ENCODE data around the gene SERPIND1. TPM values are rescaled to one million over a fixed set of nuclear protein-coding genes. Genes with fewer than 3 reads are reported as not detected.

The SERPIND1 gene
- total and polyA plus RNA-seq, 2 of the 8 experiments (the other 6 are each of a cell fraction or from before 2014, with no cell fraction given) = not detected

DNA sequence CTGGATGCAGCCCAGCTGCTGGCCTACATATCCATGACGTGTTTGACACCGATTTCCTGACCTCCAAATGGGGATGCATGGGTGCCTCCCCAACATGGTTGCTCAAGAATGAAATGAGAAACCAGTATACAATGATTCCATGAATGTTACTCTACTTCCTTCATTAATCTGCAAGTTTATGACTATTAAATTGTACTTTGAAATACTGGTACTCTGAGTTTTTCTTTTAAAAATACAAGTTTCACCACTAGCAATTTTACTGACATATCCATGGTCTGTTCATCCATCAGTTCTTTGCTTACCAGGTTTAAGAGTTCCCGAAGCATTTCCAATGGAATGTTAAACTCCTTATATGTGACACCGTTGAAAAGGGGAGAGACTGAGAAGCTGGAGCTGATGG, 39.1 kb downstream of the SERPIND1 start:
- POLR2A ChIA-PET (ENCODE audit: partially characterized antibody) = interaction anchor here (1.0 kb wide), 1 partner anchor 32 kb away, joined by 3 read pairs; no protein-coding TSS in a partner anchor
- Histone ChIP-seq H3K4me3 (ENCODE audit: extremely low read depth in 1 of 4, insufficient read depth in 2 of 4, low read depth in 3 of 4, low read length in 4 of 4) (no peak overlapping the region), H3K9ac (replicated peaks in 1 of 4; ENCODE audit: extremely low read depth in 1 of 4, low read depth in 3 of 4, low read length in 3 of 4) (no peak overlapping the region), H2BK20ac (ENCODE audit: low read length) (no peak overlapping the region), H2AFZ (ENCODE audit: low read length) (no peak overlapping the region), H3K23me2 (ENCODE audit: low read depth, low read length) (no peaks in the 10 kb centered on the region), H2BK12ac (ENCODE audit: low read depth, low read length) (no peak overlapping the region), H4K91ac (replicated peaks; ENCODE audit: insufficient read length, low read length) (no peak overlapping the region), H3K23ac (ENCODE audit: insufficient read length) (no peak overlapping the region), H4K20me1 (replicated peaks in 1 of 2; ENCODE audit: control insufficient read depth in 1 of 2, insufficient read depth in 2 of 2, low read length in 2 of 2) (no peaks in the 10 kb centered on the region), H3K4me2 (ENCODE audit: insufficient read depth in 1 of 2, low read depth in 2 of 2, low read length in 2 of 2) (no peak overlapping the region), H3K4ac (replicated peaks; ENCODE audit: insufficient read length, low read depth, low read length) (no peak overlapping the region), H3K79me2 (ENCODE audit: control insufficient read depth in 1 of 2, insufficient read depth in 2 of 2, low read length in 2 of 2) (no peaks in the 10 kb centered on the region), H3K14ac (ENCODE audit: insufficient read length) (no peak overlapping the region), H3K56ac (replicated peaks; ENCODE audit: insufficient read length, low read depth, low read length) (no peak overlapping the region), H2BK120ac (replicated peaks; ENCODE audit: low read depth, low read length) (no peak overlapping the region), H2AK5ac (ENCODE audit: low read depth, low read length) (no peak overlapping the region), H2BK15ac (ENCODE audit: low read length) (no peak overlapping the region), H3K27me3 (replicated peaks in 1 of 4; ENCODE audit: control insufficient read depth in 3 of 4, extremely low read depth in 1 of 4, insufficient read depth in 3 of 4, low read length in 3 of 4) (no peaks in the 10 kb centered on the region), H2BK5ac (ENCODE audit: low read depth, low read length) (no peak overlapping the region), H3K9me3 (ENCODE audit: insufficient read depth in 2 of 2, low read depth in 1 of 2, low read length in 1 of 2) (no peaks in the 10 kb centered on the region), H3K27ac (ENCODE audit: low read depth, low read length) (no peak overlapping the region), H3K4me1 (replicated peaks in 1 of 4; ENCODE audit: control insufficient read depth in 3 of 4, insufficient read depth in 4 of 4, low read length in 3 of 4) (no peaks in the 10 kb centered on the region), H3K36me3 (ENCODE audit: control insufficient read depth in 2 of 4, insufficient read depth in 4 of 4, low read length in 3 of 4) (peaks cover 0 to 5% (median 1%) of the 10 kb centered on the region in 4 experiments; a peak in 2 of 8 replicates), H4K8ac (ENCODE audit: extremely low read depth, insufficient read depth, low read length) (no peak overlapping the region), H3K79me1 (ENCODE audit: low read depth, low read length) (no peaks in the 10 kb centered on the region), H3K18ac (ENCODE audit: extremely low read depth, low read length) (no peak overlapping the region), H4K5ac (ENCODE audit: insufficient read length, low read depth, low read length) (no peak overlapping the region)
- DNase-seq (ENCODE audit: low read depth in 1 of 2, low spot score in 2 of 2) (no peak), FAIRE-seq (no peak)
- CTCF ChIA-PET (ENCODE audit: partially characterized antibody) = interaction anchor here (0.9 to 1.3 kb wide), 3 partner anchors 29 to 73 kb away, joined by 3 read pairs; no protein-coding TSS in a partner anchor
- 91% methylated on average over 4 of the region's 4 CpGs; no CpG with 5 or more reads in 1 of the 2 experiments for WGBS, 2 experiments (ENCODE audit: extremely low coverage in 1 of 2, insufficient coverage in 1 of 2, insufficient read length in 1 of 2, insufficient replicate concordance in 2 of 2, low coverage in 1 of 2, low lambda C conversion rate in 2 of 2, missing lambda C conversion rate in 1 of 2)
- no peak for TF ChIP-seq NANOG (IDR thresholded peaks at IDR 0.05; ENCODE audit: insufficient read depth, low read depth, low read length, poor library complexity, severe bottlenecking)
- no peak for TF ChIP-seq RNF2 (IDR thresholded peaks at IDR 0.05; ENCODE audit: borderline replicate concordance, low read depth, low read length, missing control alignments, poor library complexity, severe bottlenecking)
- TF ChIP-seq CBX5 (IDR thresholded peaks at IDR 0.05; ENCODE audit: low read depth, low read length) = no peak

Measured in H1 (cell line).